T-helper 1 cell treated with Interleukin-12 subunit alpha and Interleukin-12 subunit beta and Interleukin-4 antibody, amounts not matched to agents 30 ng/mL and 1 ng/mL, for 36 hours (primary cell): Measurements from ENCODE around the gene BTBD2. TPM values are rescaled to one million over a fixed set of nuclear protein-coding genes. Genes with fewer than 3 reads are reported as not detected.

ENCODE experiments used
- intact Hi-C: fragments of 100-400 bp; cut with micrococcal nuclease; formaldehyde crosslinking; loops from one replicate; pipeline ENCODE4 v1.15.1; 2024
- total RNA-seq: library from RNA; stranded (reverse); gene quantifications from 2 replicates; pipeline ENCODE4 v1.2.3, GENCODE V29; 2022

The BTBD2 gene
- total RNA-seq, 1 donor from 2014 or later: 44.9 TPM

DNA sequence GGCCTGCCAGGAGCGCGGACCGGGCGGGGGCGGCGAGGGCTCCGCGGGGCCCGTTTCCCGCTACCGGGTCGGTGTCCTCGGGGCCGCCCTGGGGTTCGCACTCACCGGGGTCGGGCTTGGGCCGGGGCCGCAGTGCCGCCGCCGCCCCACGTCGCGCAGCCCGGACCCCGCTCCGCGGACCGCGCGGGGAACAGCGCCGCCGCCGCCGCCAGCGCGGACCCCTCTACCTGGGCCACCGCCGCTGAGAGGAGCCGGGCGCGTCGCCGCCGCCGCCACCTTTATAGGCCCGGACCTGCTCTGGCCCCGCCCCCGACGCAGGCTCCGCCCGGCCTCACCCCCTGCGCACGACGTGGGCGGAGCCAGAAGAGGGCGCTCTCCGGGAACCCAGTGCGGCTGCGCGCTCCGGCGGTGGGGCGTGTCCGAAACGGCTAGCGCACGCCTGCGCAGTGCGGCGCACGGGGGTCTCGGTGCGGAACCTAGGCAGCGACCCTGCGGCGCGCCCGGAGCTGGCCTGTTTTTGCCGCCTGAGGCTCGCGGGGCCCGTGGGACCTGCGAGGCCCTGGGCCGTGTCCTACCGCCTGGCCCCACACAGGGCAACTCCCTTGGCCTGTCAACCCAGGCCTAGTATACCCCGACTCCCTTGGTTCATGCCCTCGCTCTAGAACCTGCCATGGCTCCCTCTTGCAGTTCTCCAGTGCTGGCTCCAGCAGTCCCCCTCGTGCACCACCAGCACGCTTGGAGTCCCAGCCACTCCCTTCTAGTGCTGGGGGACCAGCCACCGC is 35.7 kb upstream of the BTBD2 start, which contains the start of gene MKNK2:
TSS of gene MKNK2 (minus strand) at position 254 of the 782 bp plus-strand sequence. CDS start 393 bp downstream, outside the sequence.
- intact Hi-C loops: loop anchor here (1.0 to 2.0 kb wide), 6 partner anchors 9 to 45 kb away; partner anchors contain the start of genes IZUMO4 and MOB3A

DNA sequence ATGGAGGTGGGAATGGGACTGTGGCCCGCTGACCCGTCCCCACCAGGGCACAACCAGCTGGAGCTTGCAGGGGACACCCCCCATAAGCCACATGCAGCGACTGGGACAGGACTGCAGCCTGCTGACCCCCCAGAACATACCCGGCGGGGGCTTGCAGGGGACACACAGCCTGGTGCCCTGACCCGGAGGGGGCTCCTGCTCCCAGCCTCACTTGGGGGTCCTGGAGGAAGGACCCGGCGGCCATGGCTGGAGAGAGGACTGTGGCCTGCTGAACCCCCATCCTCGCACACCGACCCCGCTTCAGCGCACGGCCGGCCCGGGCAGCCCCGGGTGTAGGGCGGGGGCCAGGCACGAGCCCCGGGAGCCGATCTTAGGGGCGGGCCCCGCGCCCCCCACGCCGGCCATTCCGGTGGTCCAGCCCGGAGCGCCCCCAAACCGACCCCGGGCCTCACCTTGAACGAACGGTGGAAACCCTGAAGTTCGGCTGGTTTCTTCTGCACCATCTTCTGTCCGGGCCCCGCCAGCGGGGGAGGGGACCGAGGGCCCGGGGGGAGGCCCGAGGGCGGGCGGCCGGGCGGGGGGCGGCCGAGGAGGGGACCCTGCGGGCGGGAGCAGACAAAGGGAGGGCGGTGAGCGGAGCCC is 35.0 kb upstream of the BTBD2 start:
- intact Hi-C loops: loop anchor here (2.0 kb wide), 2 partner anchors 18 to 32 kb away; no protein-coding TSS in a partner anchor

- intact Hi-C loops: loop anchor here (2.0 kb wide), 2 partner anchors 19 to 33 kb away; no protein-coding TSS in a partner anchor
These were observed 34.3 kb upstream of the BTBD2 start for GRCh38 chr19:2049741-2050348.

GRCh38 chr19:2048959-2049740 is 33.6 kb upstream of the BTBD2 start:
- intact Hi-C loops: no loop called here

- intact Hi-C loops: no loop called here
These were observed 32.8 kb upstream of the BTBD2 start for GRCh38 chr19:2048104-2048958.

DNA sequence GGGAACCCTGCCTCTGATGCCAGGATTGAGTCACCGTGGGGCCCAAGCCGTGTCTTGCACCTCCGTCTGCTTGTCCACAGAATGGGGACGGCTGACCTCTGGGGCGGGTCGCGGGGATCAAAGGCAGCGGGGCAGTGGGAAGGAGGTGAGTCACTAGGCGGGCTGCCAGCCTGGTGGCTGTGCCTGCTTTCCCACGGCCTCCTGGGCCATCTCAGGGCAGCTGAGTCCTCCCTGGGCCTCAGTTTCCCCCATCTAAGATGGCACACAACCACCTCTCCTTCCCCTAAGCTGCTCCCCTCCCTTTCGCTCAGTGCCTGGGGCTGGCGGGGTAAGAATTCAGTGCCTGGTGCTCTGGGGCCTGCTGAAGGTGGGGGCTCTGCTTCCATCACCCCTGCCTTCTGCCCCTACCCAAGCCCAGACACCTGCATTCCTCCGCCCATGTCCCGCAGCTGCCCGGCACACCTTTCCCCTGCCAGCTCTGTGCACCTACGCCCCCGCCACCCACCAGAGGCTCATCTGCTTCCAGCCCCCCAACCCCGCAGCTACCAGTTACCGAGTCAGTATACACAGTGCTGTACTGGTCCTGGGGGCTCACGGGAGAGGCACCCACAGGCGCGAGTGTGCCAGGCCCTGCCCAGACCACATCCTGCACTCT is 32.1 kb upstream of the BTBD2 start:
- intact Hi-C loops: no loop called here

- intact Hi-C loops: no loop called here
These were observed 31.5 kb upstream of the BTBD2 start for GRCh38 chr19:2047076-2047448.

- intact Hi-C loops: no loop called here
These were observed 30.8 kb upstream of the BTBD2 start for GRCh38 chr19:2046046-2046907.

GRCh38 chr19:2045501-2046045 is 30.1 kb upstream of the BTBD2 start:
- intact Hi-C loops: no loop called here

- intact Hi-C loops: no loop called here
These were observed 29.4 kb upstream of the BTBD2 start for GRCh38 chr19:2044709-2045500.

DNA sequence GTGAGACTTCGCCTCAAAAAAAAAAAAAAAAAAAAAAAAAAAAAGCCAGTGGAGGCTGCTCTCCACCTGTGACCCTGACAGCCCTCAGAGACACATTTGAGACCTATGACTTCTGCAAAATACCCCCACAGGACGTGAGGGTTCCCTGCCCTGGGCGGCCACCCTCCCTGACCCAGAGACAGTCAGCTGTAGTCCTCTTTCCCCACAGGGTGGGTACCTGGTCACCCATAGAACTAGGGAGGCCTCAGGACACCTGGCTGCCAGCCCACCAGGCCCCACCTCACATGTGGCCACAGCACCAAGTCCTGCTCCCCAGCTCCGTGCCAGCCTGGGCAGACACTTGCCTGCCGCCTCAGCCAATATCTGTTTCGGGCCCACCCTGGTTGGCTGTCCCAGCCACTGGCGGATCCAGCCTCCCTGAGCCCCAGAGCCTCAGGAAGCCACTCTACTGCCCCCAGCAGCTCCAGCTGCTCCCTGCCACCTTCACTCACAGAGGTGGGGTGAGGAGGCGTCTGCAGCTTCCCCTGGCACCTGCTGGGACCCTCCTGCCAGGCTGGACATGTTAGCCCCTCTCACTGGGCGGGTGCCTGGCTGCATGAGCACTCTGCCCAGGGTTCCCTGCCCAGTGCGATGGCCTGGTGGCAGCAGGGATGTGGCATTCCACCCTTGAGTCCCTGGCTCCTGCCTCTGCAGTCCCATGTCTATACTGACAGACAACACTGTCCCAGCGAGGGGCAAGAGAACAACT is 28.6 kb upstream of the BTBD2 start:
- intact Hi-C loops: no loop called here

DNA sequence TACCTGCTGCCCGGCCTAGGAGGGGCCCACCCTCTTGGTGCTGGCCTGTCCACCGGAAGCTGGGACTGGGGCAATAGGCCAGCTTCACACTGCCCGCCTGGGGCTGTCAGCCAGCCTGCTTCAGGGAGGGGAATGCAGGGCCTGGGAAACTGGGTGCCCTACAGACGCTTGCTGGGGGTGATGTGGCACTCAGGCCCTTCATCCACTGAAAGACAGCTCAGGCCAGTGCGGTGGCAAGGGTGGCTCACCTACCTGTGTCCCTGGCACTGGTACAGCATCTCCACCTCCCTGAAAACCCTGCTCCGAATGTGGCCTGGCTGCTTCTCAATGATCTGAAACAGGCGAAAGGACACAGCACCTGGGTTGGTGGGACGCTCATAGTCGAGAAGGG is 27.7 kb upstream of the BTBD2 start:
- intact Hi-C loops: no loop called here

DNA sequence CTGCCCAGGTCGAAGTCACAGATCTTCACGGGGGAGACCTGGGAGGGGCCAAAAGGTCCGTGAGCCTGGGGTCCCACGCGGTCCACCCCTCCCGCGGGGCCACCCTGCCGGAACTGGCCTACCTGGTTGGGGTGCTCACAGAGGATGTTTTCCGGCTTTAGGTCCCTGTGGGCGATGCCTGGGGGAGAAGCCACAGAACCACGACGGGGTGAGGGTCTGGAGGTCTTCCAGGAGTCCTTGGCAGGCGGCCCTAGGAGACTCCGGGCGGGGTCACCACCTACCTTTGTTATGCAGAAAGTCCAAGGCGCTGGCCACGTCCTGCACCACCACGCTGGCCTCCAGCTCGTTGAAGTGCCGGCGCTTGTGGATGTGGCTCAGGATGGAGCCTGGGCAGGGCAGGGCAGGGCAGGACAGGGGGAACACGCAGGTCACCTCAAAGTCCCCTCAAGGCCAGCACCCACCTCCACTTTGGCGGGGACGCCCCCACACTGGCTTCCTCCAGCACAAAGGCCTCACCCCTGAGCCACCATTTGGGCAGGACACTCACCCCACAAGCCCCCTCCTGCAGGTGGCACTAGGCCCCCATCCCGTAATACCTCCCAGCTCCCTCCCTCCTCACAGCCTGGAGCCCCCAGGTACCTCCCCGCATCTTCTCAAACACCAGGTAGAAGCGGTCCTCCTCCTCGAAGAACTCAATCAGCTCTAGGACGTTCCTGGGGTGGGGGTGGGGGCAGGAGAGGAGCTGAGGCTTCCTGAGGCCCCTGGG is 27.2 kb upstream of the BTBD2 start:
- intact Hi-C loops: loop anchor here (1.0 kb wide), 5 partner anchors 9 to 160 kb away; partner anchors contain the start of gene MKNK2

GRCh38 chr19:2041683-2042484 is 26.4 kb upstream of the BTBD2 start:
- intact Hi-C loops: loop anchor here (1.0 kb wide), 6 partner anchors 9 to 160 kb away; partner anchors contain the start of genes IZUMO4, MKNK2 and MOB3A

- intact Hi-C loops: loop anchor here (1.0 kb wide), 1 partner anchor 55 kb away; the partner anchor contains the start of genes IZUMO4 and MOB3A
These were observed 25.8 kb upstream of the BTBD2 start for GRCh38 chr19:2041433-2041682.
